GM10266 (cell line): ENCODE measurements around the gene SDE2.

Experiments used
- DNase-seq: peaks from one replicate; pipeline ENCODE4 v3.0.0; 2012; ENCODE audit errors: extremely low spot score
- CTCF ChIP-seq: IDR thresholded peaks from 2 replicates; pipeline ENCODE4 v1.5.1; 2012; ENCODE audit warnings: mild to moderate bottlenecking, low read depth; ENCODE audit not compliant: control insufficient read depth, insufficient read depth; ENCODE audit errors: missing control alignments

SDE2 gene

GRCh38 chr1:225945564-225945963, 53.6 kb downstream of the SDE2 start:
- no peak for TF ChIP-seq CTCF
- DNase-seq = no peak

- peak; percentile 67 for DNase-seq
- no peak for TF ChIP-seq CTCF
Observed at GRCh38 chr1:225944951-225945350, 54.2 kb downstream of the SDE2 start.

- TF ChIP-seq CTCF = no peak
- no peak for DNase-seq
Observed at GRCh38 chr1:225944387-225944786, 54.8 kb downstream of the SDE2 start.

- no peak for DNase-seq
Observed at GRCh38 chr1:225943582-225943981, 55.6 kb downstream of the SDE2 start.

GRCh38 chr1:225942574-225942973, 56.6 kb downstream of the SDE2 start:
- no peak for DNase-seq
- TF ChIP-seq CTCF = no peak

More at GRCh38 chr1:225943582-225943981, 55.6 kb downstream of the SDE2 start:
- no peak for TF ChIP-seq CTCF

- no peak for DNase-seq
- TF ChIP-seq CTCF = no peak
Observed at GRCh38 chr1:225941942-225942222, 57.3 kb downstream of the SDE2 start.

GRCh38 chr1:225941187-225941941, 57.8 kb downstream of the SDE2 start, which contains the start of gene LEFTY2:
TSS of gene LEFTY2 (minus strand) at chr1:225941220. CDS start at chr1:225941140, 80 bp downstream.
- DNase-seq = no peak
- no peak for TF ChIP-seq CTCF
